SW480 (cell line): Measurements from ENCODE around the gene ANKRD13A.
"Not testable (repeated sequence)": the region's sequence is repeated elsewhere in the genome, so short reads cannot be mapped to it uniquely, and the experiment has no call there.

Source experiments
- DNase-seq: peaks from one replicate; pipeline ENCODE4 v3.0.0-alpha.2; 2016; ENCODE audit warnings: low spot score

The ANKRD13A gene

GRCh38 chr12:110008681-110009398 lies 9.6 kb downstream of the ANKRD13A start:
- DNase-seq: not testable (repeated sequence)

- DNase-seq: no peak
Measured at GRCh38 chr12:110010853-110011723, 11.9 kb downstream of the ANKRD13A start.

DNA sequence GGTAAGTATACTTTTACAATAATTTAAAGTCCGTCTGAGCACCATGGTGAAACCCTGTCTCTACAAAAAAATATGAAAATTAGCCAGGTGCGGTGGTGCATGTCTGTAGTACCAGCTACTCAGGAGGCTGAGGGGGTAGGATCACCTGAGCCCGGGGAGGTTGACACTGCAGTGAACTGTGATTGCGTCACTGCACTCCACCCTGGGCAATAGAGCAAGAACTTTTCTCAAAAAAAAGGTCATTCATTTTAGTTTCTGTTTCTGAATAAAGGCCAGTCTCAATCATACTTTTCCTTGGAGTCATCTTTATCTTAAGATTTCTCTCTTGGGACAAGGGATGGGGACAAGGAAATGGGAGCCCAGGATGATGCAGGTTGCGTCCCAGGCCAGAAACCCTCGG lies 12.9 kb downstream of the ANKRD13A start:
- no peak for DNase-seq

DNA sequence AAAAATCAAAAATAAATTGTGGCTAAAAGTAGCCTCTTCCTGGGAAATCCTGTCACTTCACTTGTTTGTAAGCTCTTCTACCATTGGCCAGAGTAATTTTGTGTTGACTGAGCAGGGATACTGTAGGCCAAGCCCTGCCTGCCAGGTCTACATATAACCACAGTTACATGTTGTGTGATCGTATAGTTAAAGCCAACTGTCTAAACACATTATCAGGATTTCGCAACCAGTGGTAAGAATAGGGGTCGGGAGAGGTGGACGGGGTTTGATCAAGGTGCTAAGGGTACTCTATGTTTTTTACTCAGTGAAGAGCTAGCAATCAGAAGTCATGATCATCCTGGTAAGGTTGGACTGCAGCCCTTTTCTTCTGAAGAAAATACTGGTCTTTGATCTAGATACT lies 13.4 kb downstream of the ANKRD13A start:
- no peak for DNase-seq

DNA sequence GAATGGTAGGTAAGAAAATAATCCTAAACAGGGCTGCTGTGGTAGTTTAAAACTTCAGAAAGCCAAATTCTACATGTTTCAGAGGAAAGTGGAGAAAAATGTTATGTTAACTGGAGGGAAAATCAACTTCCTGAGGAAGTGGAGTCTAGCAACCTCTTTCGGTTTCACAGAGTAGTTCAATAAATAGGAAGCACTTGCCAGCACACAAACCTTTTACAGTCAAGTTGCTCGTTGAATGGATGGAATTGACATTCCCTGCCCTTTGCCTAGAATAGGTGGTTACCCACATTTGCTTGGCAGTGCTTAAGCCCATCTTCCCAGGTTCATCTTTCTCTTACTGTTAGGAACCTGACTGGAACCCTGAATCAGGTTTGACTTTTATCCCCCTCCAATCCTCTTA lies 15.9 kb downstream of the ANKRD13A start:
- DNase-seq: no peak

GRCh38 chr12:110020956-110021355 lies 21.7 kb downstream of the ANKRD13A start:
- DNase-seq: no peak

DNA sequence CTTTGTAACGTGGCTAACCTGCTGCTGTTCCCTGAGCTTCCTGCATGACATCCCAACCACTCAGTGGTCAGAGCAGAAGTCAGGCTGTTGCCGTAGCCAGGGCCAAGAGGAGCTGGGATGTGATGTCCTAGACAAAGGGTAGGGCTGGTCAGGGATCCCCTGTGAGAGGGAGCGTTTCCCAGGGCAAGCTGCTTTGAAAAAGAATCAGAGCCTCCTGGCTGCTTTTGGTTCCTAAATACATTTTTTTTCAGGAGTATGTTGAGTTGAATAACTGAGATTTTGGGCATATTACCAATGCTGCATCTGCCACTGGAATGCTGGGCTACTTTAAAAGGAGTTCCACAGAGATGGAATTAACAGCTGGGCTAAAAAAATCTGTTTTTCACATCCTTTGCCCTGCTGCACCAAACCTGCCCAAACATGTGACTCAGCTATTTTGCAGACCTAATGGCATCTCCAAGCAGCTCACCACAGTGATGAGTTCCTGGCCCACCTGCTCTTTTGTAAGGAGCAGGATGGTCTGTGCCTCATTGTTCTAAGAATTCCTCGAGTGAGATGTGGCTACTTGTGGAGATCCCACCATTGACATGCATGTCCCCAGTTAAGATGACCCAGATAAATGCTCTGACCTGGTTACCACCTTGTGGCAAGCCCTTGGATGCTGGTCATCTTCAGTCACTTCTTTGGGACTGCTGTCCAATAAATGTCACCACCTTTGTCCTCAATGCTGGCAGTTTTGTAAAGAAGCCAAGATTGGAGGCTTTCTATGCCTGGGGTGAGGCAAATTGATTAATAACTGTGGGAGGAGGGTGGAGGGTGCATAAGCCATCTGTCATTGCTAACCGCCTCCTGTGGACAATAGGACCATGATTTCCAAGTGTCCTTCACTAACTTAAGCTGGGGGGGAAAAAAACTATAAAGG lies 24.1 kb downstream of the ANKRD13A start:
- DNase-seq: no peak

- no peak for DNase-seq
Measured at GRCh38 chr12:110024051-110024450, 24.8 kb downstream of the ANKRD13A start.

GRCh38 chr12:110028323-110028722 lies 29.1 kb downstream of the ANKRD13A start:
- no peak for DNase-seq

- DNase-seq: no peak
Measured at GRCh38 chr12:110029290-110029815, 30.1 kb downstream of the ANKRD13A start.

GRCh38 chr12:110033888-110034287 lies 34.7 kb downstream of the ANKRD13A start:
- no peak for DNase-seq

- DNase-seq: no peak
Measured at GRCh38 chr12:110035534-110036104, 36.4 kb downstream of the ANKRD13A start.

DNA sequence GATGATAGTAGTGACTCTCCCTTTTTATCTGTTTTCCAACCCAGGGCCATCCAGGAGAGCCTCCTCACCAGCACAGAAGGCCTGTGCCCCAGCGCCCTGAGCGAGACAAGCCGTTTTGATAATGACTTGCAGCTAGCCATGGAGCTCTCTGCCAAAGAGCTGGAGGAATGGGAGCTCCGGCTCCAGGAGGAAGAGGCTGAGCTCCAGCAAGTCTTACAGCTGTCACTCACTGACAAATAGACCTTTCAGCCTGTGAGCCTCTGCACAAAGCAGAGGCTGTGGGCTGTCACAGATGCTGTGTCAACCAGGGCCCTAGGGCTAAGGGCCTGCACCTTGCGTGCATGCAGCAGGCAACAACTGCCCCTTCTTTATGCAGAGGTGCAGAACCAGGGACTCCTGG lies 38.1 kb downstream of the ANKRD13A start:
- DNase-seq: no peak

DNA sequence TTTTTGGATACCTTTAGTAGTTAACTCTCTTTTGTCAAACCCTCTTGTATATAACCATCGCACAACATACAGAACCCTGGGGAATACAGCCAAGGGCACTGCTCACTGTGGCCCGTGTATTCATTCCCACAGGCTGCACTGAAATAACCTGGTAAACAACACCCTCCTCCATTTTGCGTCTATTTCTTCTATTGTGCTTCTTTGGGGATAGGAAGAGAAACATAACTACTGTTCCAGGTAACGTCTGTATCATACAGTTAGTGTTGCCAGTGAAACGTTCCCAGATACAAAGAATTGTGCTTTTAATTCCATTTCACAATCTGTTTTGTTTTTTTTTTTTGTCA lies 39.5 kb downstream of the ANKRD13A start:
- DNase-seq: no peak

GRCh38 chr12:110039085-110039807 lies 40.0 kb downstream of the ANKRD13A start:
- peak; percentile 62 for DNase-seq

DNA sequence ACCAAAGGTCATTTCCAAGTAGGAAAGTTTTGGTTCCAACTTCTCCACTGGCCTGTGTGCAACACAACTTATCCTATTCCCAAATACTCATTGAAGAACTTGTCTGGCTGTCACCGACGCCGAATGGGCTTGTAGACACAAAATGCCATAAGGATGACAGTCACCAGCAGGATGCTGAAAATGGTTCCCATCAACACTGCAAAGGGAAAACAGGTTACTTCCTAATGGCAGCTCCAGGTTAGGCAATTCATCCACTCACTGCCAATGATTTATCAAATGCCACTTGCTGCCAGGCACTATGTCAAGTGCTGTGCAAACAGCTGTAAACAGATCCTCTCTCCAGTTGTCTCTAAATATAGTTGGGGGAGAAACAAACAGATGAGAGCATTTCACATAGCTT lies 43.0 kb downstream of the ANKRD13A start:
- DNase-seq: no peak

DNA sequence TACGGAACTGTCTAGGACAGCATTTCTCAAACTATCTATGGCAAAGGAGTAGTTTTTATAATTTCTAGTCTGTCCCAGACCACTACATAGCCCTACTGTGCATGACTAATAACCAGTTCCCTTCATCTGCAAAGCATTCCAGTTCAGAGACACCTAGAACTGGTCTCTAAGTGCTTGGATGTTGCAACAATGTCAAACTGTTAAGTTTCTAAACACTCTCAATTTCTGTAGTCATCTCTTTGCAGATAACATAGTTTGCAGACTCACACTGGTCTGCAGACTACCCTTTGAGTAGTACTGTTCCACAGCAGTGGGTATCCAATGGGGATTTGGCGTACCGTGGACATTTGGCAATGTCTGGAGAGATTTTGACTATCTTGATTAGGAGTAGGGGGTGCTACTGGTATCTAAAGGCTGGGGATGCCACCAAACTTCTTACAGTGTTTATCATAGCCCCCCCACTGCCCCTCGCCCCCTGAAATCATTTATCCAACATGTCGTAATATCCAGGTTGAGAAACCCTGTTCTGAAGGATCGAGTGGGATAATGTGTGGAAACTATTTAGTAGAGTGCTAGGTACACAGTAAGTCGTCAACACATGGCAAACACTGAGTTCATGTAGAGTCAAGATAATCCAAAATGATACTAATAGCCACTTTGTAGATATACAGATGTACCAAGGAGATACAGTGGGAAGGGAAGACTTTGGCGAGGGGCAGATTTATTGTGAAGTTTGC lies 47.4 kb downstream of the ANKRD13A start:
- DNase-seq: no peak

DNA sequence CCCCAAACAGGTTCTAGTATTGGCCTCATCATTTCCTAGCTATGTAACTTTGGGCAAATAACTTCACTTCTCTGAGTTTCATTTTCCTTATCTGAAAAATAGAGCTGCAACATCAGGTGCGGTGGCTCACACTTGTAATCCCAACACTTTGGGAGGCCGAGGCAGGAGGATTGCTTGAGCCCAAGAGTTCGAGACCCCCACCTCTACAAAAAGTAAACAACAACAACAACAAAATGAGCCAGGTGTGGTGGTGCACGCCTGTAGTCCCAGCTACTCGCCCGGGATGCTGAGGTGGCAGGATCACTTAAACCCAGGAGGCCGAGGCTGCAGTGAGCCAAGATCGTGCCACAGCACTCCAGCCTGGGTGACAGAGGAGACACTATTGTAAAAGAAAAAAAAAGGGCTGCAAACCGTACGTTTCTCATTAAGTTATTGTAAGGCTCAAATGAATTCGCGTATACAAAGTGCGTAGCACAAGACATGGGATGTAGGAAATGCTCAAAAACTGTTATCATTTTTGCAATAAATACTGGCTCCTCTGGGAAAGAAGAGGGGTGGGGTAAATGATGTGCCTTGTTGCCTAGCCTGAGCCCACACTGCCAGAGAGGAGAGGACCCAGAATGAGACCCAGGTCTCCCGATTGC lies 48.2 kb downstream of the ANKRD13A start:
- DNase-seq: no peak

GRCh38 chr12:110048242-110049027 lies 49.2 kb downstream of the ANKRD13A start, which contains the start of gene C12orf76:
Gene C12orf76 (minus strand): TSS chr12:110048522. CDS start chr12:110048495, 27 bp downstream.
- peak; percentile 96 for DNase-seq
